ENCODE results near the gene NLGN1.

- TF ChIP-seq CTCF (IDR thresholded peaks at IDR 0.05) (no peak), POLR2A (IDR thresholded peaks at IDR 0.05) (no peak)
These were observed 398.9 kb downstream of the NLGN1 start for GRCh38 chr3:173796405-173796804.
